Pulmonary artery endothelial cell (primary cell): ENCODE measurements around the gene DDOST. TPM values are rescaled to one million over a fixed set of nuclear protein-coding genes. Genes with fewer than 3 reads are reported as not detected.

ENCODE experiments used
- DNase-seq: peaks from one replicate; pipeline ENCODE4 v3.0.0-alpha.2; 2011; ENCODE audit warnings: low read depth, low spot score
- total RNA-seq: library from RNA; depleted of rRNA; stranded (reverse); fragments of >200 nt; gene quantifications from 2 replicates; pipeline ENCODE4 v1.2.3, GENCODE V29; 2014

DDOST gene
- total RNA-seq, 1 donor from 2014 or later: 412 TPM

GRCh38 chr1:20660847-20661206, 342 bp downstream of the DDOST start:
- no peak for DNase-seq

- DNase-seq: no peak
Measured at GRCh38 chr1:20660363-20660762, 806 bp downstream of the DDOST start.

GRCh38 chr1:20658166-20658915, 2.8 kb downstream of the DDOST start:
- no peak for DNase-seq

- no peak for DNase-seq
Measured at GRCh38 chr1:20657024-20657423, 4.1 kb downstream of the DDOST start.

- DNase-seq: no peak
Measured at GRCh38 chr1:20654104-20654690, 7.0 kb downstream of the DDOST start.

- DNase-seq: no peak
Measured at GRCh38 chr1:20652300-20652699, 8.9 kb downstream of the DDOST start.

GRCh38 chr1:20648946-20649345, 12.2 kb downstream of the DDOST start:
- DNase-seq: no peak

- no peak for DNase-seq
Measured at GRCh38 chr1:20648438-20648837, 12.7 kb downstream of the DDOST start.

GRCh38 chr1:20645414-20645813, 15.8 kb downstream of the DDOST start:
- no peak for DNase-seq

- no peak for DNase-seq
Measured at GRCh38 chr1:20644416-20644815, 16.8 kb downstream of the DDOST start.

GRCh38 chr1:20643080-20643479, 18.1 kb downstream of the DDOST start:
- DNase-seq: no peak

- no peak for DNase-seq
Measured at GRCh38 chr1:20641975-20642374, 19.2 kb downstream of the DDOST start.

GRCh38 chr1:20640183-20640597, 21.0 kb downstream of the DDOST start:
- no peak for DNase-seq

GRCh38 chr1:20636785-20637347, 24.3 kb downstream of the DDOST start:
- DNase-seq: no peak

GRCh38 chr1:20634594-20635084, 26.5 kb downstream of the DDOST start:
- DNase-seq: no peak

- no peak for DNase-seq
Measured at GRCh38 chr1:20634065-20634593, 27.0 kb downstream of the DDOST start.

GRCh38 chr1:20633190-20634064, 27.7 kb downstream of the DDOST start, which contains the start of gene PINK1:
TSS of gene PINK1 (plus strand) at chr1:20633458. CDS start at chr1:20633549, 91 bp downstream.
- no peak for DNase-seq

GRCh38 chr1:20632386-20632785, 28.8 kb downstream of the DDOST start:
- no peak for DNase-seq

GRCh38 chr1:20630729-20631128, 30.4 kb downstream of the DDOST start:
- no peak for DNase-seq

GRCh38 chr1:20626524-20626923, 34.6 kb downstream of the DDOST start:
- no peak for DNase-seq

- DNase-seq: no peak
Measured at GRCh38 chr1:20626098-20626427, 35.1 kb downstream of the DDOST start.
